IMR-90 (cell line): ENCODE results near the gene ACOT2. TPM values are rescaled to one million over a fixed set of nuclear protein-coding genes. Genes with fewer than 3 reads are reported as not detected.
"Not testable (repeated sequence)": the region's sequence is repeated elsewhere in the genome, so short reads cannot be mapped to it uniquely, and the experiment has no call there.

ENCODE experiments used
- ATAC-seq: fragments of 200-7000 bp; cut with Tn5 transposase; 2 replicates; pipeline ENCODE4 v1.9.1; 2020; ENCODE audit warnings: low read depth, mild to moderate bottlenecking, moderate library complexity
- BruUV-seq: library from RNA; stranded (reverse); fragments of 400-500 nt; replicated peaks from 2 replicates; lab custom pipeline; 2021; lab: Mats Ljungman, UMichigan
- CTCF ChIA-PET: fragments of 300-600 bp; formaldehyde crosslinking; extraction: SDS; loops from one replicate; lab custom pipeline; 2021; ENCODE audit warnings: antibody characterized with exemption; lab: Yijun Ruan, JAX
- POLR2A ChIA-PET: fragments of 300-600 bp; sonication (Branson Sonifier 250); formaldehyde crosslinking; loops from one replicate; lab custom pipeline; 2022; ENCODE audit warnings: antibody characterized with exemption; ENCODE audit not compliant: unreplicated experiment; lab: Charles Lee
- DNase-seq: peaks from one replicate; pipeline ENCODE4 v3.0.0; 2013
- H2AFZ ChIP-seq: replicated peaks from 2 replicates; pipeline ENCODE3; 2013; ENCODE audit warnings: low read length, mild to moderate bottlenecking; ENCODE audit not compliant: poor library complexity
- H2AK5ac ChIP-seq: 2 replicates; pipeline ENCODE4 v1.6.1; 2013; ENCODE audit warnings: low read depth, low read length, inconsistent platforms
- H2AK9ac ChIP-seq: replicated peaks from 2 replicates; pipeline ENCODE3; 2013; ENCODE audit warnings: mild to moderate bottlenecking, low read depth, low read length, moderate library complexity; ENCODE audit not compliant: poor library complexity
- H2BK120ac ChIP-seq: 2 replicates; pipeline ENCODE4 v1.6.1; 2013; ENCODE audit warnings: low read depth, low read length, inconsistent platforms
- H2BK15ac ChIP-seq: 3 replicates; pipeline ENCODE4 v1.6.1; 2013; ENCODE audit warnings: low read depth, low read length, inconsistent platforms
- H2BK20ac ChIP-seq: 2 replicates; pipeline ENCODE4 v1.6.1; 2013; ENCODE audit warnings: low read depth, mild to moderate bottlenecking, inconsistent platforms, low read length, moderate library complexity
- H2BK5ac ChIP-seq: 2 replicates; pipeline ENCODE4 v1.6.1; 2013; ENCODE audit warnings: mild to moderate bottlenecking, low read depth, low read length, inconsistent platforms; ENCODE audit not compliant: poor library complexity, severe bottlenecking
- H3K14ac ChIP-seq: replicated peaks from 2 replicates; pipeline ENCODE4 v1.6.1; 2013; ENCODE audit warnings: low read depth, low read length, inconsistent platforms
- H3K18ac ChIP-seq: 2 replicates; pipeline ENCODE4 v1.6.1; 2013; ENCODE audit warnings: low read depth, low read length, control low read depth
- H3K23ac ChIP-seq: 2 replicates; pipeline ENCODE4 v1.6.1; 2013; ENCODE audit warnings: low read depth, low read length, inconsistent platforms
- H3K27ac ChIP-seq: 2 replicates; pipeline ENCODE4 v1.5.1; 2013; ENCODE audit warnings: mild to moderate bottlenecking, control low read depth, low read length; ENCODE audit not compliant: insufficient read depth
- H3K27me3 ChIP-seq: 2 replicates; pipeline ENCODE4 v1.6.1; 2013; ENCODE audit warnings: low read length; ENCODE audit not compliant: control insufficient read depth, insufficient read depth
- H3K36me3 ChIP-seq: 2 replicates; pipeline ENCODE4 v1.6.1; 2013; ENCODE audit warnings: low read length, mixed read lengths; ENCODE audit not compliant: control insufficient read depth, insufficient read depth
- H3K4ac ChIP-seq: 2 replicates; pipeline ENCODE4 v1.6.1; 2013; ENCODE audit warnings: low read depth, low read length, inconsistent platforms
- H3K4me1 ChIP-seq: 2 replicates; pipeline ENCODE4 v1.6.1; 2013; ENCODE audit warnings: low read length, mixed read lengths; ENCODE audit not compliant: control insufficient read depth, insufficient read depth
- H3K4me2 ChIP-seq: 2 replicates; pipeline ENCODE4 v1.6.1; 2013; ENCODE audit warnings: low read depth, mild to moderate bottlenecking, control low read depth, low read length, moderate library complexity
- H3K4me3 ChIP-seq: 2 replicates; pipeline ENCODE4 v1.5.1; 2013; ENCODE audit warnings: low read depth, mild to moderate bottlenecking, control low read depth, low read length, moderate library complexity; ENCODE audit not compliant: insufficient read depth
- H3K56ac ChIP-seq: 2 replicates; pipeline ENCODE4 v1.6.1; 2013; ENCODE audit warnings: low read length, inconsistent platforms; ENCODE audit not compliant: insufficient read depth; ENCODE audit errors: extremely low read depth
- H3K79me1 ChIP-seq, 2 experiments: 2 replicates each; pipeline ENCODE4 v1.6.1; 2013; ENCODE audit warnings: low read length in 2 of 2, inconsistent platforms in 1 of 2, low read depth in 1 of 2
- H3K9ac ChIP-seq: 2 replicates; pipeline ENCODE4 v1.6.1; 2013; ENCODE audit warnings: low read depth, low read length, control low read depth
- H3K9me1 ChIP-seq: 2 replicates; pipeline ENCODE4 v1.6.1; 2013; ENCODE audit warnings: low read length, inconsistent platforms; ENCODE audit not compliant: insufficient read depth
- H3K9me3 ChIP-seq: 2 replicates; pipeline ENCODE4 v1.6.1; 2013; ENCODE audit warnings: low read length; ENCODE audit not compliant: control insufficient read depth, insufficient read depth
- H4K20me1 ChIP-seq: 2 replicates; pipeline ENCODE4 v1.6.1; 2013; ENCODE audit warnings: low read length, inconsistent platforms; ENCODE audit not compliant: insufficient read depth
- H4K5ac ChIP-seq: 2 replicates; pipeline ENCODE4 v1.6.1; 2013; ENCODE audit warnings: mild to moderate bottlenecking, low read depth, low read length, control low read depth
- H4K8ac ChIP-seq, 2 experiments: 2 replicates each; pipeline ENCODE4 v1.6.1; 2013; ENCODE audit warnings: low read depth in 2 of 2, low read length in 2 of 2, control low read depth in 1 of 2, inconsistent platforms in 1 of 2
- H4K91ac ChIP-seq: 2 replicates; pipeline ENCODE4 v1.6.1; 2013; ENCODE audit warnings: low read depth, low read length, inconsistent platforms; ENCODE audit not compliant: insufficient read depth
- WGBS, 2 experiments: methylation state at CpG; one replicate each; pipeline versions ENCODE4 v1.1.5 to v1.1.7; 2013; ENCODE audit warnings: missing lambda C conversion rate in 2 of 2; ENCODE audit not compliant: insufficient read length in 1 of 2; ENCODE audit errors: extremely low coverage in 2 of 2; 5-methylcytosine and 5-hydroxymethylcytosine counted together
- dilution Hi-C: fragments of 300-500 bp; cut with HindIII; formaldehyde crosslinking; loops from one replicate; pipeline ENCODE4 v1.14.3; 2018; ENCODE audit warnings: low sequenced_read_pairs; ENCODE audit not compliant: unreplicated experiment
- in situ Hi-C: fragments of 300-500 bp; cut with MboI; formaldehyde crosslinking; loops from 3 replicates; pipeline ENCODE4 v1.14.3; 2019; ENCODE audit warnings: low sequenced_read_pairs, inconsistent platforms, mixed read lengths
- intact Hi-C: fragments of 100-400 bp; cut with micrococcal nuclease; formaldehyde crosslinking; loops from 2 replicates; pipeline ENCODE4 v1.10.0; 2022
- polyA plus RNA-seq, 3 experiments: library from polyadenylated mRNA; depleted of rRNA; stranded (reverse); fragments of >200 nt; gene quantifications; 2 replicates each; pipeline ENCODE4 v1.2.3, GENCODE V29; 2012; ENCODE audit warnings: low replicate concordance in 1 of 3
- total RNA-seq: library from RNA; depleted of rRNA; stranded (reverse); fragments of >200 nt; gene quantifications from 2 replicates; pipeline ENCODE4 v1.2.3, GENCODE V29; 2012

The ACOT2 gene
- total and polyA plus RNA-seq, 2 of the 4 experiments (the other 2 are of a cell fraction), result 24.7 to 33.1 TPM

DNA sequence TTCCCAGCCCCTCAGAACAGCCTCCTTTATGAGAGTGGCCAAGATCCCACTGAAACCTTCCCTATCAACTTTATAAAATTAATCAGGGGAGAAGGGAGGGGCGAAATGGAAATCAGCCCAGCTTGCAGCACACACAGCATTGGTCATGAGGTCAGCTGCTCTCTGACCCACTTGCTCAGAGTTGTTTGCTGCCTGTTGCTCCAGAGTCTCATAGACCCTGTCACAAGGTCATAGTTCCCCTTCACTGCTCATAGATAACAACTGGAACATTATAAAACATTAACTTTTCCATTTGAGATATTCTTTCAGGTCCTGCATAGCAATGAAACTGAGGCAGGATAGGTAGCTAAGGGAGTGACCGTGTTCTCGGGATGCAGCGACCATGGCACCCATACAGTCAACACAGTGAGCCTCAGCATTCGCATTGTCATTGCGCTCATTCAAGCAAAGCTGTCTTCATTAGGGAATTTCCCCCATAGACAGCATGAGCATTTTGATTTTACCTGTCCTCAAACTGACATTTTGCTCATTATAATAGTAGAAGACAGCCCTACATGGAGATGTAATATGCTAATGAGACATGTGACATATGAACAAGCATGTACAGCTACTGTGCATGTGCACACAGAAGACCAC is 19.0 kb upstream of the ACOT2 start:
- in situ Hi-C loops, H3K9ac ChIP-seq, H3K27ac ChIP-seq, H4K5ac ChIP-seq, H3K4me3 ChIP-seq, H3K56ac ChIP-seq, H3K4me2 ChIP-seq, H3K36me3 ChIP-seq, H3K14ac ChIP-seq, H3K79me1 ChIP-seq, H2AFZ ChIP-seq, H3K9me1 ChIP-seq, intact Hi-C loops, H4K91ac ChIP-seq, H3K9me3 ChIP-seq, H2AK5ac ChIP-seq, DNase-seq, H2BK5ac ChIP-seq, H2AK9ac ChIP-seq, H2BK20ac ChIP-seq, H4K20me1 ChIP-seq, H2BK15ac ChIP-seq, POLR2A ChIA-PET, CTCF ChIA-PET, dilution Hi-C loops, H3K4me1 ChIP-seq, ATAC-seq, H3K27me3 ChIP-seq, H4K8ac ChIP-seq, H3K23ac ChIP-seq, BruUV-seq, H2BK120ac ChIP-seq, H3K4ac ChIP-seq, H3K18ac ChIP-seq: not testable (repeated sequence)
- no CpG with 5 or more reads among the region's 6 CpGs for WGBS, 2 experiments
